Stimulated activated naive CD8-positive, alpha-beta T cell treated with anti-CD3 and anti-CD28 coated beads, Interleukin-15, Interleukin-2, amounts not matched to agents 100 U/mL and 50 U/mL, for 24 hours (primary cell): ENCODE measurements around the gene CCDC192.

ENCODE experiments used
- ATAC-seq: fragments of 150-1000 bp; cut with Tn5 transposase; one replicate; pipeline ENCODE4 v1.10.0; 2021
- DNase-seq: peaks from one replicate; pipeline ENCODE4 v3.0.0; 2021

CCDC192 gene

DNA sequence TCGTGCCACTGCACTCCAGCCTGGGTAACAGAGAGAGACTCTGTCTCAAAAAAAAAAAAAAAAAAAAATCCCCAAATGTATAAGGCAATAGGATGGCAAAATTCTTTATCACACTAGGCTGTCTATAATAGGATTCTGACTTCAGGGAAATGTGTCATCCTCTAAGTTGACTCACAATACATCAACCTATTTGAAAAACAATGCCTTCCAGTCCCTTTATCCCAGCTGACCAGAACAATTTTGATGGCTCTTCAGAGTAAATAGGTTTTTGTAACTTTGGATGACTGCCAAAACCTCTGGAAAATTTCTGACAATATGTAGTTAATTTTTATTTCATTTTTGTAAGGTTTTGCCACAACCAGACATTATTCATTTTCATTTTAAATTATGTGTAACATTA is 184.1 kb downstream of the CCDC192 start:
- DNase-seq (no peak), ATAC-seq (no peak)

DNA sequence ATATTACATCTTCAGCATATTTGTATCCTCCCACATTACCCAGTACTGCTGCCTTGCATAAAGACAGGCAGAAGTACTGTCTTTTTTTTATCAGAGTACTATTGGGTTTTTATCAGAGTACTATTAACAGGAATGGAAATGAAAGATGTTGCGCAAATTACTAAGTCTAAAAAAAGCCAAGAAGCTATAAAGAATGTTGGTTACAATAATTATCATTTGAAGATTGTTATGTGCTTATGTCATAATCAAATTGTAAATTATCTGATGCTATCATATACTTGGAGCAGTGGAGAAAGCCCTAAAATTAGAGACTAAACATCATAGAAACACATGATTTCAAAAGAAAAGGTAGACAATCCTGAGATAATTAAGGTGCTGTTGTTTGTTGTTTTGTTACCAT is 188.8 kb downstream of the CCDC192 start:
- DNase-seq (no peak), ATAC-seq (no peak)

DNA sequence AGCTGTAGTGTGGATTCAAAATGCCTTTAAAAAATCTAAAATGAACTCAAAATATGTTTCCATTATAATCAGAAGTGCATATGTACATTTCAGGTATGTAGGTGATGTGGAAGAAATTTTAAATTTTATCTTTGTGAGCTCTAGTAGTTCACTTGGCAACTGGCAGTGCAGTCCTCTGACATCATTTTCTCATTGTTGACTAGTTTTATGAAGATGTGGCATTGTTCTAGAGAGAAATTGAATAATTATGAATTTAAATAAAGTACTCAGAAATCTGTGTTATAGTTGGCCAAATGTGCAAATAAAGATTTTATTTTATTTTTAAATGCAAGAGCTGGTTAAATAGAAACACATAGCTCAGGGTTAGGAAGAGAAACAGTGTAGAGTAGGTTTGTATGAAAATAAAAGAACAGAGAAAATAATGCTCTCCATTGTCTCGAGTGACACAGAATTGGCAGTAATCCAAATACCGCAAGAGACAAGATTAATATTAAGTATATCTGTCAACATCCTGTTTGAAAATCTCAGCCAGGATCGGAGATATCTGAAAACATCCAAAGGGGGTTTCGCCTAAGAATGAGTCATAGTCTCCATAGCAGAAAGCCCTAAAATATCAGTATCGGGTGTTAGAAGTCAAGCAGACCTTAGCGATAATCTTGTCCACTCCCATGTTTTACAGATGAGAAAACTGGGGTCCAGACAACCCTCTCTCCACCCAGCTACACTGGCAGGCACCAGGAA is 189.4 kb downstream of the CCDC192 start:
- ATAC-seq (no peak), DNase-seq (no peak)

DNA sequence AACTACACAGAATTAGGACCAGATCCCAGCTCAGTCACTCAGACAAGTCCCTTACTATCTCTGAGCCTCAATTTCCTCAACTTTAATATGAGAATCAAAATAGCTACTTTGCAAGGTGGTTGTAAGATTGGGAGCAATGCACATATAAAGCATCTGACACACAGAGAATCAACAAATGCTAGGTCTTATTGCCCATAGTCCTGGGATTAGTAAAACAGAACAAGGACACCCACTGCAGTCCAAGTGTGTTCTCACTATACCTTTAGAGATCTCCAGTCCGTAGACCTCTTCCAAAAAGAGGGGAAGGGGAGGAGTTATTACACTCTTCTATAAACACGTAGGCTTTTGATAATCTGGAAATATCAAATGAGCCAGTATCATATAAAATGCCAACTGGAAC is 190.0 kb downstream of the CCDC192 start:
- ATAC-seq = no peak

DNA sequence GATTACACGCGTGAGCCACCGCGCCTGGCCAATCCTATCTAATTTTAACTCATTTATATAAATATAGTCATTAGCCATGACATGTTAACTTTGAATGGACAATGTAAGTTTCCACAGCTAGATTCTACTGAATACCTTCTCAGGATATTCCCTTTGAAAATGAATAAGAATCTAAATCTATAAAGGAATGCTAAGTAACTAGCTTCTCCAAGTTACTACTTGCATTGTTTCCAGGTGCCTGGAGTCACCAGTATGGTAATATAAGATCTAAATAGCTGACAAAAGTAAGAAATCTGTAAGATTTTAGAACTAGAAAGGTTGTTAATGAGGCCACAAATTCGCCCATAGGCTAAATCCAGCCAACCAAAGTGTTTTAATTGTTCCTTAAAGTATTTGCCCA is 191.3 kb downstream of the CCDC192 start:
- DNase-seq = no peak

More for the DNA sequence above, 190.0 kb downstream of the CCDC192 start:
- DNase-seq = no peak

DNA sequence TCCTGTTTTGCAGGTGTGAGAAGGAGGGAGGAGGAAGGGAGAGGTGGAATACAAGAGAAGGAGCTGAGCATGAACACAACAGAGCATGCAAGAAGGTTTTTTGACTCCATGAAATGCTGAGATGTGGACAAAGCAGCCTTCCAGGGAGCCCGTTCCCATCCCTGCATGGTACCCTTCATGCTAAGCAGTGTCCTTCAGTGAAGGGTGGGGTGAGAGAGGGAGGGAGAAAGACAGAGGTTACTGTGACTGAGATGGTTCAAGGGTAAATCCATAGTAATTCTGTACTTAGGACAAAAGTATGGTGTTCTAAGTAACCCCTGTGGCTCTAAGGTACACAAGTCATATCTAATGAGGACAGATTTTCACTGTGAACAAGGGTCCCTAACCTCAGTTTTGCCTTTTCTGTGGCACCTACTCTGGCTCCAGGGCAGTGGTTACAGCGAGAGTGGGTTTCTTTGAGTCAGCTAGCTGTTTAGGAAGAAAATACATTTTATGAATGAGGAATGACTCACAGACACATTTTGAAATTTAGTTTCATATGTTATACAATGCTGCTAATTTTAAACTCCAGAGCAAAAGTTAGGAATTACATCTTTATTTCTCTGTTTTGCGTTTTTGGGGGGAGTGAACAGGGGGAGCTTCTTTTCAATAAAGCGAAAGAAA is 195.5 kb downstream of the CCDC192 start:
- peak; percentile 15 for DNase-seq
- ATAC-seq = peak; percentile 87

More for the DNA sequence above, 191.3 kb downstream of the CCDC192 start:
- no peak for ATAC-seq

DNA sequence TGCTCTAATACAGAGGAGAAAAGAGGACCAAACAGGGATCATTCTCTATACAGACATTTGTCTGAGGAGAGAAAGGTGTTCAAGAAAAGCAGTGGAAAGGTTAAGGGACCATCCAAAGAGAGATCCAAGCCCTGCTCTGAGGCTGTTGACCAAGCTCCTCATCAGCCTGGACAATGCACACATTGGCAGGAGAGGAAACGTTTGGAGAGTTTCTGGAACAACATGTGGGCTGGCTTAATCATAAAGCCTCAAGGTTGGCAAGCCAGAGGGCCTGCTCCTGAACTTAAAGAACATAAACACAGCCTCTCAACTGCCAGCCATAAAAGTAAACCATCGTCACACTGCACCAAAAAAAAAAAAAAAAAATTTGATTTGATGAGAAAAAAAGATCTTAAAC is 196.0 kb downstream of the CCDC192 start:
- ATAC-seq = no peak
- no peak for DNase-seq

DNA sequence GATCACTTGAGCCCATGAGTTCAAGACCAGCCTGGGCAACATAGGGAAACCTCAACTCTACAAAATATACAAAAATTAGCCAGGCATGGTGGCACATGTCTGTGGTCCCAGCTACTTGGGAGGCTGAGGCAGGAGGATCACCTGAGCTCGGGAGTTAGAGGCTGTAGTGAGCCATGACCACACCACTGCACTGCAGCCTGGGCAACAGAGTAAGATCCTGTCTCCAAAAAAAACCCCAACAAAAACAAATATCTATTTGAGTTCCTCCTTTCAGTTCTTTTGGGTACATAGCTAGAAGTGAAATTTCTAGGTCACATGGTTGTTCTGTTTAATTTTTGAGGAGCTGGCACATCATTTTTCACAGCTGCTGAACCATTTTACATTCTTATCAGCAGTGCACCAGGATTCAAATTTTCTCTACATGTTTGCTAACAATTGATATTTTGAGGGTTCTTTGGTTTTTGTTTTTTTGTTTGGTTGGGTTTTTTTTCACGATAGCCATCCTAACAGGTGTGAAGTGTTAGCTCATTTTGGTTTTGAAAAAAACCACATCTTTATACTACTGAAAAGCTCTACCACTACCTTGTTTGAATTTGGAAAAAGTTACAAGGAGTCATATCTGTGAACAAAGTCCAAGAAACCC is 203.5 kb downstream of the CCDC192 start:
- DNase-seq (no peak), ATAC-seq (no peak)

DNA sequence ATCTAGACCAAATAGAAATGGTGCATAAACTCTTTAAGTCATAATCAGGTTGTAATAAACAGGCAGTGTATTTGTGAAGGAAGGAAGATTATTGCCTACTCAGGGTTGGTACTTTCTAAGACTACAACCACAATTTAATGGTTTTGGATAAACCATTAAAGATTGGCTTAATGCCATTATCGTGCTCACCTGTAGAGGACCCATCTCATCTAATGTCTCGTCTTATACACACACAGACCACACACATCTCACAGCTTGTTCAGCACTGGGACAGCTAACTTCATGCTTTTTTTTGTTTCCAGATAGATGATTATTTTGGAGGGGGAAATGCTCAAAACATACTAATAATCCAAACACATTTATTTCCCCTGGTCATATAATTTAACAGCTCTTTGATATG is 204.7 kb downstream of the CCDC192 start:
- no peak for ATAC-seq
- DNase-seq = no peak

DNA sequence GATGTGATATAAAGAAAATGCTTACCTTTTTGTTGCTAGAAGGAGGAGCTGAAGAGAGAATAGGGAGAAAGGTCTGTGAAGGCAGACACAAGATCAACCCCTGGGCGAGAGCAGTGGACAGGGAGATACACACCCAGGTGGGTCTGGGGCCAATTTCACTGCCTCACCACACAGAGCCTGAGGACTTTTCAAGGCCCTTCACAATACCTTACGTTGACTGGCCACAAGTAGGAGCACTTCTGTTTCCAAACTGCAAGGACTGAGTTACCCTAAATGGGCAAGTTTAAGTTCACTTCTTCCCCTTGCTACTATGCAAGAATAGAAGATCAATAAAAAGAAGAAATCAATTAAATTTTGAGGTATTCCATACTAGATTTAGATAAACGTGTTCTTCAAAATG is 205.9 kb downstream of the CCDC192 start:
- DNase-seq (peak; percentile 5), ATAC-seq (peak; percentile 57)

DNA sequence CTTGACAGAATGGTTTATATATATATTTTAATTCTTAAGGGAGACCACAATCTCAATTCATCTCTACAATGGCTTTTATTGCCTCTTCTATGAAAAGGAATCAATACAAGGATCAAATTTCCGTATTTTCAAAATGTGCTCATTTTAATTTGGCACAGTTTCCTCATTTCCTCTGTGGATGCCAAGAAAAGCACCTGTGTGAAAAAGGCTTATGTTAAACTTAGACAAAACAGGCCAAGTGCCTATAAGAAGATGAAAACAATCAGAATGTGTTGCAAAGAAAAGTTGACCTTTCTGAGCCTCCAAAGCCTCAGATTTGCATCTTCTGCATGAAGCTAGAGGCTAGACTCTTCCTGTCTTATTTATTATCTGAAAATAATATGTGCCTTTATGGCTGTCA is 206.6 kb downstream of the CCDC192 start:
- ATAC-seq = no peak
- no peak for DNase-seq

DNA sequence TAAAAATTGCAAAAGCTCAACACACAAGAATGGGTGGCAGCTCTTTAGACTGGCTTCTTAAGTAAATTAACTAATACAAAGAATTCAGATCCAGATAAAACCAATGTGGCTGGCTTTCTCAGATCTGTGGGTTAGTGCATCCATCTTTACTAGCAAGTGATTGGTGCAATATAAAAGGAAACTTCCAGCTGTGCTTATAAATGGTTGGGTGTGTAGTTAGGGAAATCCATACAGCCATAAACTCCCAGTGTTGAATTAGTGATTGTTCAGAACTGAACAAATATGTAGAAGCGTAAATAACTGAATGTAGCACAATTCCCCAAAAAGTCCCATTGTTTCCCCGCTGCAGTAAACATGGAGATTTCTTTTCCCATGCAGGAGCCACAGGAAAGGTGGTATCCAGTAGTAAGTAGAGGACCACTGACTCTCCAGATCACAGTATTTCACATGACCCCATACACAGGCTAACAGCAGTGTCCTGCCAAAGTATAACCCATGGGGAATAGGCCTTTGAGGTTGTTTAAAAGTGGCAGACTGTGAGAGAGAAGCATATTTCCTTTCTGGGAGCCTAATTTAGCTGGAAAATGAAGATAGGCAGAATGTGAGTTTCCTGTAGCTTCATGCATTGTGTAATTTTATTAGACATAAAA is 207.2 kb downstream of the CCDC192 start:
- DNase-seq (no peak), ATAC-seq (no peak)

DNA sequence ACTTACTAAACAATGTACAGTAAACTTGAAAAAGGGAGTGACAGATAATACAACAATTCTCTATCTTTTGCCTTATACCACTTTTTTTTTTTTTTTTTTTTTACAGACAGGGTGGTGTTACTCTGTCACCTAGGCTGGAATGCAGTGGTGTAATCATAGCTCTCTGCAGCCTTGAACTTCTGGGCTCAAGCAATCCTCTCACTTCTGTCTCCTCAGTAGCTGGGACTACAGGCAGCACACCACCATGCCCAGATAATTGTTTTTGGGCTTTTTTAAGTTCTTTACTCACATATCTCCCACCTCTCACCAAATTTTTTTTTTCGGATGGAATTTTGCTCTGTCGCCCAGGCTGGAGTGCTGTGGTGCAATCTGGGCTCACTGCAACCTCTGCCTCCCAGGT is 208.4 kb downstream of the CCDC192 start:
- DNase-seq = no peak
- no peak for ATAC-seq

DNA sequence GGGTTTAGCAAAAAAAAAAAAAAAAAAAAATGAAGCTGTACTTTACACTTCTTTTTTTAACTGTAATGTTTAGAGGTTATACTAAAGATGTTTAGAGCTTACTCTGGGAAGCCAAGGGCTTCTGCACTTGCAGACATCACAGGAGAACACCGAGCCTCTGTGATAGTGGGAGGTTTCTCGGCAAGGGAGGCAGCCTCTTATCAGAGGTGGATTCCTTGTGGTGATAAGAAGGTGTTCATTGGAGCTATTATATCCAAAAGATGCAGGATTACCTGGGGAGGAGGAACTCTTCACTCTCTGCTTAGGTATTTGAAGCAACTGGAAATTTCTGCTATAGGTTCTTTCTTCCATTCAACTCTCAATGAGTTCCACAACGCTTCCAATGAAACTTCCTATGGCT is 209.2 kb downstream of the CCDC192 start:
- ATAC-seq (no peak), DNase-seq (no peak)

DNA sequence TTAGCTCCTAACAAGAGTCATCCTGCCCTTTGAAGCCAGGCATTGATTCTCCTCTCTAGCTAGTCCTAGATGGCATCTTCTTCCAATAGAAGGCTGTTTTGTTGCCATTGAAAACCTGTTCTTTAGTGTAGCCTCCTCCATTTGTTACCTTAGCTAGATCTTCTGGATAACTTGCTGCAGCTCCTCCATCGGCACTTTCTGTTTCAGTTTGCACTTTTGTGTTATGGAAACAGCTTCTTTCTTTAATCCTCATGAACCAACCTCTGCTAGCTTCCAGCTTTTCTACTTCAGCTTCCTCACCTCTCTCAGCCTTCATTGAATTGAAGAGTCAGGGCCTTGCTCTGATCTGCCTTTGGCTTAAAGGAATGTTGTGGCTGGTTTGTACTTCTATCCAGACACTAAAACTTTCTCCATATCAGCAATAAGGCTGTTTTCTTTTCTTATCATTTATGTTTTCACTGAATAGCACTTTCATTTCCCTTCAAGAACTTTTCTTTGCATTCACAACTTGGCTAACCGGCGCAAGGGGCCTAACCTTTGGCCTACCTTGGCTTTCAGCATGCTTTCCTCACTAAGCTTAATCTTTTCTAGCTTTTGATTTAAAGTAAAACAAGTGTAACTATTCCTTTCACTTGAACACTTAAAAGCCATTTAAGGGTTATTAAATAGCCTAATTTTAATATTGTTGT is 213.8 kb downstream of the CCDC192 start:
- no peak for DNase-seq

DNA sequence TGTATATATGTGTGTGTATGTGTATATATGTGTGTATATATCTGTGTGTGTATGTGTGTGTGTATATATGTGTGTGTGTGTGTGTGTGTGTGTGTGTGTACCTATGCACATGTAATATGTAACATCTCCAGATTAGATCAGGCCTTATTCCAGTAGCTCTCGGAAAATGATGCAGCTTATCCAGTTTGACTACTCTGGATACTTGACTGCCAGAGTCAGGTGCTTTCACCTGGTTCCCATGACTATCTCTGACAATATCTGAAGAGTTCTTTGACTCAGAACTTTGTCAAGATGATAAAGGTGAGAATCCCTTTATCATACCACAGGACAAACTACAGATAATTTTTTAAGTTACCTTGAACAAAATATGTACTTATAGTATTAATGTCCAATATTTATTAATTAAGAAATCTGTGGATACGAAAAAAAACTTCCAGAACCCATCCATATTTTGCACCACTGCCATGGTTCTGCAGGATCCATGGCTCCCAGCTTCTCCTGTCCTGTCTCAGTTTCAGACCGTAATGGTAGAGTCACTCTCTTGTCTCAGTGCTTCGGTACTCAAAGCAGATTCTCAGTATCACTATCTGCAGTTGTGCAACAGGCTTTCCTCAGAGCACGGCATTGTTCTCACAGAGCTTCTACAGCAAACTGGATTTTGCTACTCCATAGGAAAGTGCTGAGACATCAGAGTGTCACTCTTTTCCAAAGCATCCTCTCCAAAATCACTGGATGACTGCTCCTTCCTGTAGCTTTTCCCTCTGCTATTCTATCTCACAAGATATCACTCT is 216.0 kb downstream of the CCDC192 start:
- DNase-seq (no peak), ATAC-seq (no peak)

More for the DNA sequence above, 213.8 kb downstream of the CCDC192 start:
- ATAC-seq = no peak

DNA sequence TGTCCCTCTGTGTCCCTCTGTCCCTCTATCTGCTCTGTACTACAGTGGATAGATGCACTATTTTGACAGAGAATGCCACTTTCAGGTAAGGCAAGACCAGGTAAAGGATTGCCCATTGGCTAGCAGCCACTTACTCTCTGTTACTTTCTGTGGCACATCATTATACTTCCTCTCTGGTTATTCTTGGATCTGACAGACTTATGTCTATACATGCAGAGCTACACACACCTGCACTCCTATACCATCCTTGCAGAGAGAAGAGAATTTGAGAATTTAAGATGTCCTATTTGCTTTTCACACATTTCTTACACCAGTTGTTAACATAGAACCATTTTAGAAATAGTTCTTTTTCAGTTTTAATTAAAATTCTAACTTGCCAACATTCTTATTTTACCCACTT is 216.6 kb downstream of the CCDC192 start:
- no peak for ATAC-seq
- DNase-seq = no peak

DNA sequence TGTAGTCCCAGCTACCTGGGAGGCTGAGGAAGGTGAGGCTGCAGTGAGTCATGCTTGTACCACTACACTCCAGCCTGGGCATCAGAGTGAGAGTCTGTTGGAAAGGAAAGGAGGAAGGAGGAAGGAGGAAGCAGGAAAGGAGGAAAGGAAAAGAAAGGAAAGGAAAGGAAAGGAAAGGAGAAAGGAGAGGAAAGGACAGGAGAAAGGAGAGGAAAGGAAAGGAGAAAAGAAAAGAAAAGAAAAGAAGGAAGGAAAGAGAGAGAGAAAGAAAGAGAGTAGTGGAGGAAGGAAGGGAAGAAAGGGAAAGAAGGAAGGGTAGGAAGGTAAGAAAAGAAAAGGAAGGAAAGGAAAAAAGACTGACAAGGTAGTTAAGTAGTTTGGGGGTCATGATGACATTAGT is 217.7 kb downstream of the CCDC192 start:
- ATAC-seq (no peak), DNase-seq (no peak)

DNA sequence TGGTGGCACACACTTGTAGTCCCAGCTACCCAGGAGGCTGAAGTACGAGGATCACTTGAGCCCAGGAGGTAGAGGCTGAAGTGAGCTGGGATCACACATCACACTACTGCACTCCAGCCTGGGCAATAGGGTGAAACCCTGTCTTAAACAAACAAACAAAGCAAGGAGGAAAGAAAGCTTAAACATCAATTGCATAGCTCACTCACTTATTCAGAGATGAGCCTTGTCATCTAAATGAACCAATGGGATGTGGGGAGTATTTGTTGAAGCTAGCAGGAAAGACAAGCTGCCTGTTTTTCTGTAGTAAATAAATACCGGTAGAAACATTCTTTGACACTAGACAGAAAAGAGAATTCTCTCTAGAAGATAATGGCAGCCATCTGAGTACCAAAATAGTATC is 219.4 kb downstream of the CCDC192 start:
- no peak for DNase-seq
- ATAC-seq = no peak

DNA sequence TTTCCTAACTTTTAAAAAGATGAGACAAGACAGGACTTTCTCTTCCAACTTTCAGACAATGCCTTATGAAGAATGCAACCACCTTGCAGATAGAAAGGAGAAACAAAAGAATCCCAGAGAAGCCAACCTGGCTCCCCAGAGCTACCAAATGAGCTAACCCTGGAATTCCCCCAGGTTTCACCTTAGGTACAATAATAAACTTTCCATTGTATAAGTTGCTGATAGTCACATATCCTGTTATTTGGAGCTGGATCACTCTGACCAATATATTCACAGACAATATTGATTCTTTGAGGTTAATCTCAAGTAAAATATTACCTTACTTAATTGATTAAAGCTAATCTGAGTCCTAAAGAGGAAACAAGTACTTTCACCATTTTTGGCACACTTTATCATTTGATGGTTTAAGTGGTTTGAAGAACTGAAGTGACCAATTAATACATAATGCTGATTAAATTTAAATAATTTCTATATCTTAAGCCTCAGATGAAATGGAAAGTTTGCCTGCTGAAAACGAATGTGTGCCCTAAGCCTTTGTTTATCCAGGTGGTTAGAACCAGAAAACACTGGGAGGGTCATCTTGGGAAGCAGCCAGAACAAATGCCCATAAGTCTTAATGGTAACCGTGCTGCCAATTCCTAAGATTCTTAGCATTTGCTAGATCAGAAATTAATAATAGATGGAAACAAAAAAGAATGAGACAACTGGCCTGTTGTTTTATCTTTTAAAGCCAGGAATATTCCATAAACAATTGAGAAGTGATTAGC is 220.8 kb downstream of the CCDC192 start:
- DNase-seq (no peak), ATAC-seq (no peak)

DNA sequence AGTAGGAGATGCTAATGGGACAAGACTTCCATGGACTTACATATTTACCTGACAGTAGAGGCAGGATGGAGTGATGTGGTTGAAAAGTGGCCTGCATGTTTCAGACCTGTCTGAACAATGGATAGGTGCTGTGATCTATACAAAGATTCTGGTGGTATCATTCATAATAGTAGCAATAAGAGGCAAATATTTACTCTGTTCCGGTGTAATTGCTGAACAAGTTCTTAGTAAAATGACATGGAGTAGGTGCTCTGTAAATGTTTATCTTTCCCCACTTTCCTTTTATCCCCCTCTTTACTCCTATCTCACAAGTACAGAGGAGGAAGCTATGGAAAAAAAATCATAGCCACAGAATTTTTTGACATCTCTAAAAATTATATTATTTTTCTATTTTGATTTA is 221.4 kb downstream of the CCDC192 start:
- no peak for DNase-seq
- no peak for ATAC-seq
